Esophagus squamous epithelium (tissue), 4 donors: ENCODE results near the gene CTDNEP1.

Experiments used
- CTCF ChIP-seq, 6 experiments: fragments of 450-650 bp in 4 of 6; fragments of 200-600 bp in 2 of 6; sonication (generic) in 2 of 6; IDR thresholded peaks; one replicate each; pipeline ENCODE4 v1.5.1; 2016 to 2019; ENCODE audit warnings: antibody characterized with exemption in 6 of 6, mild to moderate bottlenecking in 4 of 6, moderate library complexity in 4 of 6
- POLR2A ChIP-seq, 4 donors: fragments of 450-650 bp; IDR thresholded peaks; one replicate each; pipeline ENCODE4 v1.6.1; 2017; ENCODE audit warnings: antibody characterized with exemption in 4 of 4, mild to moderate bottlenecking in 4 of 4, moderate library complexity in 3 of 4

GRCh38 chr17:7296189-7296861, 44.8 kb upstream of the CTDNEP1 start:
- TF ChIP-seq CTCF (IDR thresholded peaks at IDR 0.05) (peak; percentile 96 to 97 (median 96)), POLR2A (IDR thresholded peaks at IDR 0.05) (no peak)
